GM19023 (cell line): ENCODE results near the gene TMEM272.
A peak's percentile ranks its signal among the peaks of the same experiment; 100 is the strongest.

Experiments used
- ATAC-seq: cut with Tn5 transposase; IDR thresholded peaks from one replicate; pipeline ENCODE4 v1.9.1; 2021; ENCODE audit warnings: mild to moderate bottlenecking, moderate library complexity; ENCODE audit not compliant: unreplicated experiment

Gene TMEM272

DNA sequence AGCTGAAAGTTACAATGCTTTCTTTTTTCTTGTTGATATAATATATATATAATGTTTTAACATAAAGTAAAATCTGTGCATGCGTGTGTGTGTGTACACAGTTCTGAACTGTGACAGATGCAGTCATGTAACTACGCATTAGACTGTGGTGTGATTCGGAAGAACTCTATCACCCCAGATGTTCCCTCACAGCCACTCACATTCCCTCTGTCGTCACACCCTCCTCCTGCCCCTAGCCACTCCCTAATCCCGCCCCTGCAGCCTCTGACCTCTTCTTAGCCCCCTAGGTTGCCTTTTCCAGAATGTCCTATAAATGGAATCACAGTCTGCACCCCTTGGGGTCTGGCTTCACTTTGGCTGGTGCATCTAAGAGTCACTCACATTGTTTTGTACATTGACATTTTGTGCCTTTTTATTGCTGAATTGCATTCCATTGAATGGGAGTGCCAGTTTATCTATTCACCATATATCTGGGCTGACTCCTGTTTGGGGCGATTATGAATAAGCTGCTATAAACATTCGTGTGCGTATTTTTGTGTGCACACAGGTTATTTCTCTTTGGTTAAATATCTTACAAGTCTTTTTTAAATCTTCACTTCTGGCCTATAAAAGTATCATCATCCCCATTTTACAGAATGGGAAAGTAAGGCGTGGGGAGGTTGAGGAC, 61.4 kb downstream of the TMEM272 start:
- ATAC-seq: no peak

DNA sequence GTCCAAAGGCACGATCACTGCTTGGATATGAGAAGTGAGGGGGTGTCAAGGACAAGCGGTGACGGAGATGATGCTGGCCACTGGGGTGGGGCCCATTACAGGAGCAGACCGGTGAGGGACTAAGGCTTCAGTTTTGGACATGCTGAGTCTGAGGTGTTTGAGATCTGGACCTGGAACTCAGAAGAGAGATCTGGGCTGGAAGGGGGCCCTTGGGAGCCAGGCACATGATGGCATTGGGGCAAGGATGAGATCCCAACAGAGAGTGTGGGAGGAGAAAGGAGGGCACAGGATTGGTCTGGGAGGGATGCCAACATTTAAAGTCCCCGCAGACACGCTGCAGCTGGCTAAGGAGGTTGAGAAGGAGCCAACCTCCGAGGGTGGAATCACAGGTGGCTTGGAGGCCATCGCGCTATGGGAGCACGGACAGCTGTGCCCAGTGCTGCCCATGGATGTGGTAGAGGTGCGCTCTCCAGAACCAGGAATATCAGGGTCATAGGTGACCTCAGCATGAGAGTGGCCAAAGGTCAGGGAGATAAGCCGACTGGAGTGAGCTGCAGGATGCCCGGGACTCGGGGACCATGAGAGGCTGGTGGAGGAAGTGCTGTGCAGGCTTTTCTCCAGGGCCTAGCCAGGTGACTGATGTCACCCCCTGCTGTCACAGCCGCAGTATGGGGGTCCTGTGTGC, 62.8 kb downstream of the TMEM272 start:
- ATAC-seq: no peak

DNA sequence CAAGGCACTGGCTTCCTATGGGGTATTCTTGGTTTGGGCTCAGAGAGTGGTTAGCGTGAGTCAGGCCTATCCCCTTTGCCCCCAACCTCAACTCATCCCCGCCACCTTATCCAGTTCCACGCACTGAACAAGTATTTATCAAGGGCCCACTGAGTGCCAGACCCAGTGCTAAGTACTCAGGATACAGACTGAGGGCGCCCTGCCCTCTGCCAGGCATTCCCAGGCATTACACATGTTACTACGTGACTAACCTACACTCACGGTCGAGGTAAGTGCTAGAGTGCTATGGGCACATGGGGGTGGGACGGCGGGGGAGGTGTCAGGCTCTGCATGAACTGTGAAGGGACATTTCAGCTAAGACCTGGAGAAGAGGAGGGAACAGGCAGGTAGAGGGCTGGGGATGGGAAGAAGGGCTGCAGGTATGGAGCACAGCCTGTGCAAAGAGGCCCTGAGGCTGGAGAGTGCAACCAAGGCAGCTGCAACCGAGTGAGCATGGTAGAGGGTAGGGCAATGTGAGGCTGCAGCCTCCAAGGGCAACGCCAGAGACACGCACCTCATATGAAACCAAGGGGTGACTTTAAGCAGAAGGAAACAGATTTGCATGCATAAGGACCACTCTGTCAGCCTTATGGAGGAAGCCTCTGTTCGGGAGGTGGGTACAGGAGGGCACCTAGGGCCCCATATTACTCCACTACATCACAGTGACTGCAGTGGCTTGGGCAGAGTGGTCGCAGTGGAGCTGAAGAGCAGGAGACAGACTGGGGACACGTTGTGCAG, 63.5 kb downstream of the TMEM272 start:
- ATAC-seq: no peak

DNA sequence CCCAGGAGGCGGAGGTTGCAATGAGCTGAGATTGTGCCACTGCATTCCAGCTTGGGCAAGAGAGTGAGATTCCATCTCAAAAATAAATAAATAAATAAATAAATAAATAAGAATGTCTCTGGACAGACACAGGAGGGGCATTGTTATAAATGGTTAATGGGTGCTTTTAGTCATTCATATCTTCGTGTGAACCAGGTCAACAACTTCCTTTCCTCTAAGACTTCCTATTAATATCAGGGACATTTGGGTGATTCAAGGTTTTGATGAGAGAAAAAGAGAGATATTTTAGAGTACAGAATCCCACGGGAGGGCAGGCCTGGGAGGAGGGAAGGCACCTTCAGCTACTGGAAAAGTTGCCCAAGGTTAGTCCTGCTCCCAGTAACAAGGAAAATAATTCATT, 64.9 kb downstream of the TMEM272 start:
- no peak for ATAC-seq

DNA sequence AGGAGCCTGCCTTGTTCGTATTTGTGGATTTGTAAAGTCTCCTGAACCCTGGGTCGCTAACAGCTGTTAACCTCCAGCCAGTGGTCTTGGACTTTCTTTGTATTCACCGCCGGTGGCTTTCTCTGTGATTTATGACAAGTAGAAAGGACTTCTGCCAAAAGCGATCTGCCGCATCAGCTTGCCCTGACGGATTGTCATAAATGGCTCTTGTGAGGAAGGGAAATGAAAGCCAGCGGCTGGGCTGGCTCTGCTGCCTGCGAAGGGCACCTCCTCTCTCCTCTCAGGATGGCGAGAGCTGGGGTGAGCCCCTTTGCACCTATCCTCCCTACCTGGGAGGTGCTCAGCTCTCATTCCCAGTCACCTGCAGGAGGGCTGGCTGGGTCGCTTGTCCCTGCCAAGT, 66.6 kb downstream of the TMEM272 start:
- ATAC-seq: no peak

DNA sequence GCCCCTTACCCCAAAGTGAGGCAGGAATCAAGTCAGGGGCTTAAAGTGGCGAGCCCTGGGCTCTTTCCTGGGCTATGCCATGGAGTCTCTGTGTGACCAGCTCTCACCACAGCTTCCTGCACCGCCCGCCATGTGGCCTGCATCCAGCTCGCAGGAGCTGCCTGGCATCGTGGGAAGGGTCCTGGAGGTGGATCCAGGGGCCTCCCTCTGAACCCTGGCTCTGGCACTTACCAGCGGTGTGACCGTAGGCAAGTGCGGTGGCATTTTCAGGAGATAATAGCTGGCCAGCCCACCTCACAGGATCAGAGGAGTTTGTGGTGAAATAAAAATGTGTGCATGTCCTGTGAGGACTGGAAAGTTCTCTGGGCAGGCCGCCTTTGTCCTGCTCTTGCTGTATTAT, 67.1 kb downstream of the TMEM272 start:
- no peak for ATAC-seq

DNA sequence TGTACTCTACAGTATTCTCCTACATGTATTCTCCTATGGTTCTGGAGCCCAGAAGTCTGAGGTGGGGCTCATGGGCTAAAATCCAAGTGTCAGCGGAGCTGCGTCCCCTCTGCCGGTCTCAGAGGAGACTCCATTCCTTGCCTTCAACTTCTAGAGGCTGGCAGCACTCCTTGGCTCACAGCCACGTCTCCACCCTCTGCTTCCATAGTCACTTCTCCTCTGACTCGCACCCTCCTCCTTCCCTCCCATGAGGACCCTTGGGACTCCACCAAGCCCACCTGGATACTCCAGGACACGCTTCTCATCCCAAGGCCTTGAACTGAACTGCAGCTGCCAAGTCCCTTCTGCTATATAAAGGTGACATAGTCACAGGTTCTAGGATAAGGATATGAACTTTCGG, 68.8 kb downstream of the TMEM272 start:
- no peak for ATAC-seq

DNA sequence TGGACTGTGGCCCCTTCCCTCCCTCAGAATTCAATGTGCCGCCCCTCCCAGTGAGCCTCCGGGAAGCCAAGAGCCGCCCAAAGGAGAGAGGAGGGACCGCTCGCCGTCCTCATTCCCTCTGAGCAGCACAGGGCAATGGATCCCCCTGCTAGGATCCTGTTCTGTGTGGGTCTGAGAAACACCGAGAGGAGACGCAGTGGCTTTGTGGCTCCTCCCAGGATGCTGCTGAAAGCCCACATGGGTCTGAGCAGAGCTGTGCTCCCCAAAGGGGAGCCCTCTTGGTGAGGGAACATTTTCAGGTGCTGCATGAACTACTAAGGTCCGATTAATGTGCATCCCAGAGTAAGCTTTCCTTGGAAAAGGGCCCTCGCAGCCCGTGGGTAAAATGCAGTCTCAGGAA, 71.5 kb downstream of the TMEM272 start:
- no peak for ATAC-seq

DNA sequence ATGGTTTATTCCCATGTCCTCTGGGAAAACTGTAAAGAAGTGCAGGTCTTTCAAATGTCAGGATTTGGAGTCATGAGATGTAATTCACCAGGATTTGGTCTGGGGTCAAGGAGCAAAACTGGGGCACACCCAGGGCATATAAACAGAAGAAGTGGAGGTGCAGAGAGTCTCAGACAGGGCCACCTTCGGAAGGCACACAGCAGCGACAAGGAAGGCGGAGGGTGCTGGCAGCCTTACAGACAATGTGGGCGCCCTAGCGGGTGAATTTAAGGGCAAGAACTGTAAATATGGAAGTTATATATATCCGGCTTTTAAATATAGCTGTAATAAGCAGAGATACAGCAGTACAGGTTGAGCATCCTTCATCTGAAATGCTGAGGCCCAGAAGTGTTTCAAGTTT, 72.2 kb downstream of the TMEM272 start:
- ATAC-seq: no peak

DNA sequence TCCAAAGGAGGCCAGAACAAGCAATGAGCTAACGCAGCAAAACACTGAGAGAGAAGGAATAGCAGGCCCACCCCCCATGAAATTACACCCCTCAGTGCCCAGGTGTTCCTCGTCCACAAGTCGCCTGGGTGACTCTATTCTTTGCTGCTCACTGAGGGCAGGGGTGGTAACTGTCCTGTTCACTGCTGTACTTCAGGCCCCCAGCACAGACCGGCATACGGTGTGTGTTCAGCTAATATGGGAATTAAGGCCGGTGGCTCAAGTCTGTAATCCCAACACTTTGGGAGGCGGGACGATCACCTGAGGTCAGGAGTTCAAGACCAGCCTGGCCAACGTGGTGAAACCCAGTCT, 72.9 kb downstream of the TMEM272 start:
- no peak for ATAC-seq

DNA sequence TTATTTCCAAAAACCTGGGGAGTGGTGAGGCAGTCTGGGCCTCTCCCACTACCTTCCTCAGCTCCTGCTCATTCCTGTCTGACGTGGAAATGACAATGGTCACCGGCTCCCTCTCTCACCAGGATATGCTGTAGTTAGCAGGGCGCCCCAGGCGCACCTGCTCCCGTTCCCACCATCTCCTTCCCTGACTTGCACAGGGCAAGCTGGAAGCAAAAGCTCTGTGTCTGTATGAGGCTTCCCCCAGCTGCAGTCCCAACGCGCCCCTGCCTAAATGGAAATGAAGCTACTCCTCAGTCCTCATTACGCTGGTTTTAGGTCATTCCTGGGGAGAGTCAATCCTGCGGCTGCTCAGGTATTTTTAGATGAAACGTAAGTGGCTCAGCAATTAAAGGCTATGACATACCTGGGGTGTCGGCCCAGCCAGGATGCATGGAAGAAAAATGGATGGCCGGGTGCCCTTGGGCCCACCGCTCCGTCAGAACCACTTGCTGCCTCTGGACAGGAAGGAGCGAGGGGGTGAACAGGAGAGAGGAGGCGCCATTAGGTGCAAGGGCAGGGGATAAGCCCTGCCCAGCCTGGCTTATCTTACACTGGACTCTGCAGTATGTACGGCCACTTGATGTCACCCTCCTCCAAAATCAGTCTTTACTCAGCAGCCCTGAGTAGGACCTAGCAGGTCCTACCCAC, 73.4 kb downstream of the TMEM272 start:
- no peak for ATAC-seq

DNA sequence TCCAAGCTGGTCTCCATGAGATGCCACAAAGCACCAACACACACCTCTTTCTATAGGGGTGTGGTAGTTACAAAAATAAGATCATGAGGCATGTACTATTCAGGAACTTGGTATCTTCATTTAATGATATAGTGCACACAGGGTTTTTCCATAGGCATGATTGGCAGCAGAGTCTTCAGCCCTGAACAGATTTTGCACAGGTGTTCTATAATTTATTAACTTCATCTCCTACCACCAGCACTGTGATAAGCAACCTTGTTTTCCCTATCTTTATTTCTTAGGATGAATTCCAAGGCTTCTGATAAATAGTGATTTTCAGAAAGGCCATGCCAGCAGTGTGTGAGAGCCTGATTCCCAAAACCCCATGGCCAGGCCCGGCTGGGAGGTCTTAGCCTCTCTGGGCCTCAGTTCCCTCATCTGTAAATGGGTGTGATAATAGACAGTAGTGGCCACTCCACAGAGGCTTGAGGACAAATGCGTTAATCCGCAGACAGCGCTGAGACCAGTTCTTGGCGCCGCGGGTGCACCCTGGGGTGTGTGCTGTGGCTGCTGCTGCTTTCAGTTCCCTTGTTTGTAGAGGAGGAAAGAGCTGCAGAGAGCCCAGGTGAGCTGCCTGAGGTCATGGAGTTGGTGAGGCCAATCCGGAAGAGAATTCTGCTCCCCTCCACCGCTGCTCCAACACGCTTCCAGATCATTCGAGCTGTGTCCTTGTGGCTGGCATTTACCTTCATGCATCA, 74.1 kb downstream of the TMEM272 start:
- no peak for ATAC-seq

DNA sequence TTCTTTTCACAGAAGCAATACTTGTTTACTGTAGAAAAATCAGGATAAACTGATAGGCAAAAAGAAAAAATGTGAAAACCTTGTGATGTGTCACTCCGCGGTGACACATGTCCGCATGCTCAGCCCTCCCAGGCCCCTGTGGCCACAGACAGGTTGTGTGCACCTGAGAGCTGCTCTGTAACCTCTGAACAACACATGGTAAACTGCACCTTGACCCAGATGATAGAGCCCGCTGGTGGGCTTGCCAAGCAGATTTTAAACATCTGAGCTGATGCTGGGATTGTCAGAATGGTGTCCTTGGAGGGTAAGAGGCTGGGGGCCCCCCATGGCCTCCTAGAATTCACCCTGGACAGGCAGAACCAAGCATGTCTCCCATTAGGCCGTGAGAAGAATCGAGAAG, 74.8 kb downstream of the TMEM272 start:
- no peak for ATAC-seq

DNA sequence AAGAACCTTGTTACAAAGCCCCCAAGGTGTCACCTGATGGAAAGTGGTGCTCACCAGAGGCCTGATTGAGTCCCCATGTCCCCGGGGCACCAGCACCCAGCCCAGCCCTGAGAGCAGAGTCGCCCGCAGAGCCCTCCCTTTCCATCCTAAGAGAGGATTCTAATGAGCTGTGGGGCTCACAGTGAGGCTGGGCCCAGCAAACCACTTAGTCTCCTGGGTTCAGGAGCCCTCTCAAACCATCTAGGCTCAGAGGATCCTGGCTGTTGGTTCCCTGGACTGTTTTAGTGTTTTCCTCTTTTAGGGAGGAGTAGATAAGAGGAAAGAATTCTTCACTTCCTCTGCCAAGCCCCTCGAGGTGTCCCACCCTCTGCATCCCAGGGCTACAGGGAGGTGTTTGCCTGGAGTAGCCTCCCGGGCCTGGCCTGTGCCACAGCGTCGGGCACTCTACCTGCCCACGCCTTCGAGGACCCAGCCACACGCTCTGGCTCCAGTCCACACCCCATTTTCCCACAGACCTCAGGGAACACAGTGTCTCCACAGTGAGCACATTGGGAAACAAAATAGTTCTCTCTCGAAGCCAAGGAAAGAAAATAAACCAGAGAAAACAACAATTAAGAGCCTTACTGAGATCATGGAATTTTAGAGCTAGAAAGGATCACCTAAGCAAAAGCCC, 75.4 kb downstream of the TMEM272 start:
- ATAC-seq: no peak

DNA sequence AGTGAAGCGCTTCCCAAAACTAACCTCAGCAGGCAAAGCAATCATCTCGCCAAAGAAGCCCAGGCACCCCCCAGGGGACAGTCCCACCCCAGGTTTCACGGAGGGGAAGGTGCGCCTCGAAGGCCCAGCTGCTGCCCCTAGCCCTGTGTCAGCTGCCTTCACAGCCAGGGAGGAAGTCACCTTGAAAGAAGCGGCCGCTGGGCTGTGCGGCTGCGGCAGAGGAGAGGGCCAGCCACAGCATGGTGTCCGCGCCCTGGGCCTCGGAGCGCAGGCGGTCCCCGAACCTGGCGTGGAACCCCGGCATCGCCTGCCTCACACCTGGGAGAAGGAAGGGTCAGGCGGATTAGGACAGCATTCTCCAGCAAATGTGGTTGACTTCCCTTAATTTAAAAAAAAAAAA, 76.0 kb downstream of the TMEM272 start:
- no peak for ATAC-seq

DNA sequence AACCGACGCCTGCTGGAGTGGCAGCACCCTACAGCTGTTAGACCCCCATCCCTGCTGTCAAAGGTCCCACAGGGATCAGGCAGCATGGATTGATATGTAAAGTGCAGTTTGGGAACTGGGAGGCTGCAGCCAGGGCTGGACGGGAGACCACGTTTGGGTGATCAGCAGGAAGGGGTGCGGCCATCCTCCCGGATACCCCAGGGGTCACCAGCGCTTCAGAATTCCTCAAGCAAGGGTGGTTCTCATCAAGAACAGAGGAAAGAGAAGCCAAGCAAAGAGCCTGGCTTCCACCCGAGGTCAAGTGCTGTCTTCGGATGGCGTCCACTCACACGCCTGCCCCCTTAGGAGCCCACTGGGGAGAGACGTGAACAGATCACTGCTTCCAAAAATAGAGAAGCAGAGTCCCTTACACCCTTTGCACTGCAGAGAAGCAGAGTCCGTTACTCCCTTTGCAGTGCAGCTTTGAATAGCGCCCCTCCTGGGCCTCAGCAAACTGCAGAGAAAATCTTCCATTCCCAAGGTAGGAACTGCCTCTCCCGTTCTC, 76.5 kb downstream of the TMEM272 start:
- no peak for ATAC-seq

DNA sequence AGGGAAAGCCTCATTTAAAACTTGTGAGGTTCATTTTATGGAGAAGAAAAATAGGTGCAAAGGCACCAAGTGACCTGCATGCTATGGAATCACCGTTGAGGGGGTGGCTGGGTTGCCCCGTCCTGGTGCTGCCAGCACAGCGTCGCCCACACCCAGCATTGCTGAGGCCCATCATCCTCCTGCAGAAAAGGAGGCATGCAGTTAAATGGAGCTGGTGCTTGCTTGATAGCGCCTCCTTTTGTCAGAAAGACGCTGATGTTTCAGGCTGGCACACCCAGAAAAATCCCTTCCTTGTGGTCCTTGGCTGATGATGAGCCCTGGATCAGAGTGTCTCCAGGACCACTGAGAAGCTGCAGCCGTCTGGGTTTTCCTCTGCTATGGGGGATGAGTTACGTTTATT, 77.9 kb downstream of the TMEM272 start:
- no peak for ATAC-seq

DNA sequence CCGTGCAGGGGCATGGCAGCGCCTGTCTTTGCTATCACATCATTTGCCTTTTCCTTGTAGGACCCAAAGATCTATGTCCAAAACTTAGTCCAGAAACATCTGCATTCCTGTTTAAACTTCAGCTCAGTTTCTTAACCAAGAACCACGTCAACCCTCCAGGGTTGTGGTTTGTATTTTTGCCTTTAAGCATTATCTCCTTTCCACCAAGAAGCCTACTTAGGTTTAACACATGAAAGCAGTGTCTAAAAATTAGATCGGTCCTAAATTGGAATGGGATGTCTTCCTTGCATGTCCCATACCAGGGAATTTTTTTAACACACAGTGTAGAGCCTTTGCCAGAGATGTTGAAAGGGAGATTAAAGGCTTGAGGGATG, 79.8 kb downstream of the TMEM272 start:
- ATAC-seq: no peak

DNA sequence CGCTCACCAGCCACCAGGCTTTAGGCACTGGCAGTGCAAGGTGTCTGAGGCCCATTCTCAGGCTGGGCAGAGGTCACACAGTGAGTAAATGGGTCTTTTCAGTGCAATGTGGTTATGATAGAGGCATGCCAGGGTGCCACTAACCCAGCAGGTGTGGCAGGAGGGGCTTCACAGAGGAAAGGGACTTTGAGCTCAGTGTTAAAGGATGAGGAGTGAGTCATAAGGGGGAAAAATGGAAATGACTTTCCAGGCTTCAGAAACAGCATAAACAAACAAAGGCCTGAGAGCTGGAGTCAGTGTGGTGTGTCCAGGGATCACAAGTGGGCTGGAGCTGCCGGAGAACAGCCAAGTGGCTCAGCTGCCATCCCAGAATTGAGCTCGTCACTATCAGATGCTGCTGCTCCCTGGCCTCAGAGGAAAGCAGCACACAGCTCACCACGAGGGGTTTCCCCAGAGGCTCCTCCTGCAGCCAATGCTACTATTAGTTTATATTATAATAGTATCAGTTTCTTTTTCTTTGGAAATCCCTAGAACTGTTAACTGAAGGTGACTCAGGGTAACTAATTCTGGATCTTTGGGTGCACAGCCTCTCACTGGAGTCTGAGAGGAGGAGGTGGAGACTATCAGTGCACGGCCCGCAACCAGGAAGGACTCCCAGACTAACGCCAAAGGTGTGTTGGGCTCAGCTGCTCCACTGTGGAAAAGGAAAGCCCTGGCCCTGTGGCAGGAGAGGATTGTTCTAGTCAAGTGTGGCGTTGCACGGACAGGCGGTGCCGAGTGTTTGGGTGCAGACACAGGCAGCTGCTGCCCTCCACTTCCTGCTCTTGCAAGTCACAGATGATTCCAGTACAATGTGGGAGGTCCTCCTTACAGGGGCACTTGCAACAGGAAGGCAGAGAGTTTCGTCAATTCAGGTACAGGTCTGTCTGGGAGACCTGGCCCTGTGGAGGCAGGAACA, 80.5 kb downstream of the TMEM272 start:
- peak; percentile 79 for ATAC-seq
